LNCAP (cell line): ENCODE data around the gene FAR2.

Experiments used
- CTCF ChIP-seq: fragments of 450-650 bp; IDR thresholded peaks from 2 replicates; pipeline ENCODE4 v1.5.1; 2017; ENCODE audit warnings: mild to moderate bottlenecking

FAR2 gene

GRCh38 chr12:29148911-29149690 is at the start of gene FAR2:
Gene FAR2, plus strand, starts transcription at chr12:29149278. Its CDS starts 121,172 bp downstream, at chr12:29270450.
- TF ChIP-seq CTCF: no peak

GRCh38 chr12:29102741-29103140 is 46.3 kb upstream of the FAR2 start:
- TF ChIP-seq CTCF: no peak

- TF ChIP-seq CTCF: no peak
These were observed 45.5 kb upstream of the FAR2 start for GRCh38 chr12:29103539-29103974.

- TF ChIP-seq CTCF: no peak
These were observed 44.6 kb upstream of the FAR2 start for GRCh38 chr12:29104516-29104915.

- no peak for TF ChIP-seq CTCF
These were observed 38.3 kb upstream of the FAR2 start for GRCh38 chr12:29110506-29111442.

GRCh38 chr12:29113101-29113500 is 36.0 kb upstream of the FAR2 start:
- no peak for TF ChIP-seq CTCF

- no peak for TF ChIP-seq CTCF
These were observed 32.7 kb upstream of the FAR2 start for GRCh38 chr12:29116414-29116813.
